ENCODE results near the gene CCDC66. TPM values are rescaled to one million over a fixed set of nuclear protein-coding genes. Genes with fewer than 3 reads are reported as not detected.

Gene CCDC66
- total RNA-seq, 6 donors from 2014 or later = 19.8 to 78.2 (median 27.3) TPM

DNA sequence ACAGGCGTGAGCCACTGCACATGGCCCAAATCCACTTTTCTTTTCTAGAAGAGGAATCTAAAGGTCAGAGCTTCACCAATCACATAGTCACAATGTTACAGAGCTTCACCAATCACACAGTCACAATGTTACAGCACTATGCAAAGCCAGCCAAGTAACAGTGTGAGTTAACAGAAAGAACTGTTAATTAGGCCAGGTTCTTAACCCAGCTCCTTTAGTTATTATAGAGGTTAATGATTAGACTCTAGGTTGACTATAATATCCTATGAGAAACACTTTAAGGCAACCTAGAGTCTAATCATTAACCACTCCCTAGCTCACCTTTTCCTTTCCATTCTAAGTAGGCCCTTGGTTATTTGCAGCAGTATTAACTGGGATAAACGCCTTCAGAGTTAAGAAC lies 72.1 kb downstream of the CCDC66 start:
- Histone ChIP-seq H3K36me3 (peaks cover 9 to 78% (median 22%) of the 10 kb centered on the region in 4 donors), H3K4me1 (no peaks in the 10 kb centered on the region), H3K4me3 (no peak overlapping the region), H3K27me3 (no peaks in the 10 kb centered on the region), H3K9me3 (no peaks in the 10 kb centered on the region), H3K27ac (peak overlapping the region in 2 of 4 donors; percentile 4 to 21)
- ATAC-seq (ENCODE audit: low FRiP score in 2 of 2) (peak; percentile 45 to 89), DNase-seq (no peak)
- TF ChIP-seq, protein P1, sequence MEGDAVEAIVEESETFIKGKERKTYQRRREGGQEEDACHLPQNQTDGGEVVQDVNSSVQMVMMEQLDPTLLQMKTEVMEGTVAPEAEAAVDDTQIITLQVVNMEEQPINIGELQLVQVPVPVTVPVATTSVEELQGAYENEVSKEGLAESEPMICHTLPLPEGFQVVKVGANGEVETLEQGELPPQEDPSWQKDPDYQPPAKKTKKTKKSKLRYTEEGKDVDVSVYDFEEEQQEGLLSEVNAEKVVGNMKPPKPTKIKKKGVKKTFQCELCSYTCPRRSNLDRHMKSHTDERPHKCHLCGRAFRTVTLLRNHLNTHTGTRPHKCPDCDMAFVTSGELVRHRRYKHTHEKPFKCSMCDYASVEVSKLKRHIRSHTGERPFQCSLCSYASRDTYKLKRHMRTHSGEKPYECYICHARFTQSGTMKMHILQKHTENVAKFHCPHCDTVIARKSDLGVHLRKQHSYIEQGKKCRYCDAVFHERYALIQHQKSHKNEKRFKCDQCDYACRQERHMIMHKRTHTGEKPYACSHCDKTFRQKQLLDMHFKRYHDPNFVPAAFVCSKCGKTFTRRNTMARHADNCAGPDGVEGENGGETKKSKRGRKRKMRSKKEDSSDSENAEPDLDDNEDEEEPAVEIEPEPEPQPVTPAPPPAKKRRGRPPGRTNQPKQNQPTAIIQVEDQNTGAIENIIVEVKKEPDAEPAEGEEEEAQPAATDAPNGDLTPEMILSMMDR (IDR thresholded peaks at IDR 0.05) = no peak
- TF ChIP-seq EP300 (IDR thresholded peaks at IDR 0.05) (no peak), POLR2A (IDR thresholded peaks at IDR 0.05) (no peak), POLR2AphosphoS5 (IDR thresholded peaks at IDR 0.05) (no peak)
- 74 to 87% methylated on average over 2 of the region's 2 CpGs for whole genome bisulfite sequencing, 2 donors

DNA sequence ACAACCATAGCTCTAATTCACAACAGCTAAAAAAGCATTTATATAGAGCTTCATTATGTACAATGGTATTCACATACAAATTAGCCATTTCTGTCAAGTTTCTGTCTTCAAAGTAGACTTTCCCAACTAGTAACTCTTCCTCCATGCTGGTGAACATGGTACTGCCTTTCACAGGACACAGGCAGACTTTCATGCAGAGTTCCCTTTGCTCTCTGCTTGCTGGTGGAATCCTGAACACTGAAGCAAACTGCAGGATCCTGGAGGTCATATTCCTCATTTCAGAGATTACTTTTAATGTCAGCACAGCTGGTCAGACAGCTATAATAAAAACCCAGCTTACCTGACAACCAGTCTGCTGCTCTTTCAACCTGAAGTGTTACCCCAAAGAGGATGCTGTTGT lies 72.5 kb downstream of the CCDC66 start:
- peaks cover 6 to 78% (median 21%) of the 10 kb centered on the region in 4 donors for H3K36me3 ChIP-seq
- H3K9me3 ChIP-seq = no peaks in the 10 kb centered on the region
- no peak for TF ChIP-seq EP300 (IDR thresholded peaks at IDR 0.05)
- TF ChIP-seq, protein P1 (IDR thresholded peaks at IDR 0.05) = no peak
- no peak for TF ChIP-seq POLR2A (IDR thresholded peaks at IDR 0.05)
- no peaks in the 10 kb centered on the region for H3K4me1 ChIP-seq
- DNase-seq (no peak), ATAC-seq (ENCODE audit: low FRiP score in 2 of 2) (no peak)
- peak overlapping the region in 2 of 4 donors; percentile 4 to 21 for H3K27ac ChIP-seq
- no peak overlapping the region for H3K4me3 ChIP-seq
- H3K27me3 ChIP-seq = no peaks in the 10 kb centered on the region

DNA sequence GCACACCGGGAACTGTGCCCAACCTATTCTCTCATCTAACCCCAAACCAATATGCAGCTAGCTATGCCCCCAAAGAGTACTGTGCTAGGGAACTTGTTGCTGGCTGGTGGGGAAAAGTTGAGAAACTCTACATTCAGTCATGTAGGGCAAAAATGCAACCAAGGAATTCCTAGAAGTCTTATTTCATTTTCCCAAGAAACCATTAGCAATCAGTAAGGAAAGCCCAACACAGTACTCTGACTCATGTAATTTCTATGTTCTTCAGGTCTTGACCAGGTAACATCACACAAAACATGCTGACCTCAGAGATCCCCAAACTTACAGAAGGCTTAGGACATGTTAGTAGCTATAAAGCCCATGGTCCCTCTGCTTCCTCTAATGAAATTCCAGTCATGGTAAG lies 74.0 kb downstream of the CCDC66 start:
- Histone ChIP-seq H3K36me3 (peaks cover 5 to 78% (median 18%) of the 10 kb centered on the region in 4 donors), H3K27ac (no peak overlapping the region)
- 67 to 83% methylated on average over 1 of the region's 1 CpG for WGBS, 2 donors

DNA sequence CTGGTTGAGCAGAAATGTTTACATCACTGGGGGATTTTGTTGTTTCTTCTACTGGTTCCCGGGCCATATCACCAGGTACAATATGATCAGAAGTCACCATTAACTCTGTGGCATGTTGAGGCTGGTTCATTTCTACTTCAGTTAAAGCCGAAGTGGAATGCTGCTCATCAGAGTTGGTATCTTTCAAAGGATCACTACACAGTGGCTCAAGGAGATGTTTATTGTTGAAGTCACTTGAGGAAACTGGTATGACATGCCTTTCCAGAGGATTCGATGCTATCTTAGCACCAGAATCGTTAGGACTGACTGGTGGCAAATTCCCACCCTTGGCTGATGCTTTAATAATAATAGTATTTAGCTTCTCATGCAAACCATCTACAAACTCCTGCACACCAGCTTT lies 76.2 kb downstream of the CCDC66 start:
- TF ChIP-seq POLR2A (IDR thresholded peaks at IDR 0.05) (no peak), EP300 (IDR thresholded peaks at IDR 0.05) (no peak), POLR2AphosphoS5 (IDR thresholded peaks at IDR 0.05) (no peak)
- ATAC-seq (ENCODE audit: low FRiP score in 2 of 2) (no peak), DNase-seq (no peak)
- Histone ChIP-seq H3K27me3 (no peaks in the 10 kb centered on the region), H3K4me3 (no peak overlapping the region), H3K4me1 (no peaks in the 10 kb centered on the region), H3K27ac (no peak overlapping the region), H3K9me3 (no peaks in the 10 kb centered on the region), H3K36me3 (peaks cover 10 to 76% (median 27%) of the 10 kb centered on the region in 4 donors)
- 89% methylated on average over 4 of the region's 4 CpGs for WGBS, 2 donors

More for the DNA sequence above, 74.0 kb downstream of the CCDC66 start:
- no peaks in the 10 kb centered on the region for H3K9me3 ChIP-seq
- no peaks in the 10 kb centered on the region for H3K4me1 ChIP-seq
- TF ChIP-seq EP300 (IDR thresholded peaks at IDR 0.05) = no peak
- no peak for TF ChIP-seq POLR2A (IDR thresholded peaks at IDR 0.05)
- TF ChIP-seq POLR2AphosphoS5 (IDR thresholded peaks at IDR 0.05) = no peak
- TF ChIP-seq, protein P1 (IDR thresholded peaks at IDR 0.05) = no peak
- DNase-seq (no peak), ATAC-seq (ENCODE audit: low FRiP score in 2 of 2) (no peak)
- H3K27me3 ChIP-seq = no peaks in the 10 kb centered on the region
- no peak overlapping the region for H3K4me3 ChIP-seq

DNA sequence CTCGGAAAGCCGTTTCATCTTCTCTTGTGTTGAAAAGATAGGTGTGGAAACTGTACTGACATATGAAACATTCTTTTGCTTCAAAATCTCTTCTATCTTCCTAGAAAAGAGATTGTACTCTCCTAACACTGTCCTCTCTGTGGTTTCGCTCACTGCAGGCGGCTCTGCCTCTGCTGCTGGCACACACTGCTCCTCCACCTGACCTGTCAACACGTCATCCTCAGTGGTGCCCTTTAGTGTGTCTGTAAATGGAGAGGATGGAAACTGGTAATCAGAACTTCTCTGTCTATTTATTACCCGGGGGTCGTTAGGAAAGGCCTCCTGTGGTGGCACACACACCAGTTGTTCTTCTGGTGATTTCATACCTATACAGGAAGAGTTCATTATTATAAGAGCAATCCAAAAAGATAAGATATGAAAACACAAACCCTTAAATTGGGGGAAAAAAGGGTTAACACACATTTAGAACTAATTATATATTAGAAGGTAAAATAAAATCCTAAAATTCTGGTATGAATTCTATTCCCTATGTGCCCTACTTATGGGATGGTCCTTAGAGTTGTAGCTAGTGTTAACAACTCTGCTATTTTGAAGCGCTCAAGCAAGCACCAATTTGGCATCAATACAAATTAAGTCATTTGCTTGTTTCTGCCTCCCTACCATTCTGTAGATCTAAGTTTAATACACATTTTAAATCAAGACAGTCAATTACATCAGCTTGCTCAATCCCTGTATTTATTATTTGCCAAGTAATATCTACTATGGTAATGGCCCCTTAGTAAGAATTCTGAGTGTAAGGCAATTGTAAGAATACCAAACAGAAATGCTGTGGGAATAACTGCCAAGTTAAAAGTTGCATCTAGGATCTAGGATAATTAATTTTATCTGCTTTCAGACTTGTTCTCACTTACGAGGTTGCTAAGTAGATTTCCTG lies 76.9 kb downstream of the CCDC66 start:
- H3K27ac ChIP-seq = no peak overlapping the region
- DNase-seq = no peak
- H3K4me3 ChIP-seq = no peak overlapping the region
- no peaks in the 10 kb centered on the region for H3K27me3 ChIP-seq
- 89% methylated on average over 9 of the region's 9 CpGs for WGBS, 2 donors
- H3K36me3 ChIP-seq = peaks cover 10 to 78% (median 34%) of the 10 kb centered on the region in 4 donors
- no peaks in the 10 kb centered on the region for H3K4me1 ChIP-seq
- TF ChIP-seq EP300 (IDR thresholded peaks at IDR 0.05) (no peak), POLR2AphosphoS5 (IDR thresholded peaks at IDR 0.05) (no peak), POLR2A (IDR thresholded peaks at IDR 0.05) (no peak)
- TF ChIP-seq, protein P1 (IDR thresholded peaks at IDR 0.05) = no peak
- ATAC-seq (ENCODE audit: low FRiP score in 2 of 2) = no peak
- no peaks in the 10 kb centered on the region for H3K9me3 ChIP-seq

All from upper lobe of left lung (tissue), 6 donors.